Measurements from ENCODE around the gene C19orf33.
A peak's percentile ranks its signal among the peaks of the same experiment; 100 is the strongest.

The C19orf33 gene

DNA sequence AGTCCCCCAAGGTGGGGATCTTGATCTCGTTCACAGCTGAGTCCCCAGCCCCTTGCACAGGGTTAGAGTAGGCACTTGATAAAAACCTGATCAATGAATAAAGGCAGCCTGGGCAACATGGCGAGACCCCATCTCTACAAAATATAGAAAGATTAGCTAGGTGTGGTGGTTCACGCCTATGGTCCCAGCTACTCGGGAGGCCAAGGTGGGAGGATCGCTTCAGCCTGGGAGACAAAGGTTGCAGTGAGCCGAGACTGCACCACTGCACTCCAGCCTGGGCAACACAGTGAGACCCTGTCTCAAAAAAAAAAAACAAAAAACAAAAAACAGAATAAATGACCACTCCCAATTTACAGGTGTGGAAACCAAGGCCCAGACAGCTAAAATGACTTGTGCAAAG lies 6.9 kb downstream of the C19orf33 start:
- Histone ChIP-seq H3K36me3 (ENCODE audit: insufficient read depth, low read length) (peaks cover 14% of the 10 kb centered on the region), H3K4me1 (ENCODE audit: insufficient read depth, low read length) (peaks cover 5% of the 10 kb centered on the region), H3K4me3 (ENCODE audit: low read depth in 1 of 2, low read length in 2 of 2) (no peak overlapping the region), H3K9ac (ENCODE audit: low read length) (no peak overlapping the region), H3K27me3 (ENCODE audit: control insufficient read depth in 1 of 2, insufficient read depth in 2 of 2, low read length in 2 of 2) (no peaks in the 10 kb centered on the region), H3K9me3 (ENCODE audit: low read length) (no peaks in the 10 kb centered on the region), H3K27ac (ENCODE audit: low read depth, low read length) (no peak overlapping the region)

GRCh38 chr19:38315657-38316476 lies 11.8 kb downstream of the C19orf33 start, which contains the start of gene YIF1B:
Gene YIF1B (minus strand): TSS chr19:38315947. CDS start chr19:38315917, 30 bp downstream.
- H3K4me1 ChIP-seq (ENCODE audit: insufficient read depth, low read length): peaks cover 30% of the 10 kb centered on the region
- H3K9ac ChIP-seq (ENCODE audit: low read length): peak within 1 kb of the TSS; percentile 60
- H3K9me3 ChIP-seq (ENCODE audit: low read length): no peaks in the 10 kb centered on the region
- H3K27ac ChIP-seq (ENCODE audit: low read depth, low read length): peak within 1 kb of the TSS; percentile 61
- no peaks in the 10 kb centered on the region for H3K36me3 ChIP-seq (ENCODE audit: insufficient read depth, low read length)
- peak within 1 kb of the TSS; percentile 40 to 73 for H3K4me3 ChIP-seq (ENCODE audit: low read depth in 1 of 2, low read length in 2 of 2)
- no peaks in the 10 kb centered on the region for H3K27me3 ChIP-seq (ENCODE audit: control insufficient read depth in 1 of 2, insufficient read depth in 2 of 2, low read length in 2 of 2)

DNA sequence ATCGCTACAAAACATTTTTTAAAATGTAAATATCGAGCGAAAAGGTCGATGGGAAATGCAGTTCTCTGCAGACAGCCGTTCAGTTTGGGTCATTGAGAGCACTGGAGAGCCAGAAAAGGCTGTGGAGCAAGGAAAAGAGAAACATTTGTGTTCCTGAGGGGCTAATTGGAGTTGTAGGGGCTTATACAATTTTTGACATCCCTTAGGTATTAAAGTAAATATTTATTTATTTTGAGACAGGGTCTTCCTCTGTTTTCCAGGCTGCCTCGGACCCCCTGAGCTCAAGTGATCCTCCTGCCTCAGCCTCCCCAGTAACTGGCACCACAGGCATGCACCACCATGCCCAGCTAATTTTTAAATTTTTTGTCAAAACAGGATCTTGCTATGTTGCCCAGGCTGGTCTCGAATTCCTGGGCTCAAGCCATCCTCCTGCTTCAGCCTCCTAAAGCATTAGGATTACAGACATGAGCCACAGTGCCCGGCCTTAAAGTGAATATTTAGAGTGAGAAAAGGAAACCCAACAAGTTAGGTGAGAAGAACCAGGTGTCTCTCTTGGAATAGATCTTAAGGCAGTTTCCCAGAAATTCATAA lies 12.5 kb downstream of the C19orf33 start:
- Histone ChIP-seq H3K4me3 (ENCODE audit: low read depth in 1 of 2, low read length in 2 of 2) (peak overlapping the region; percentile 16 to 65), H3K9me3 (ENCODE audit: low read length) (no peaks in the 10 kb centered on the region), H3K36me3 (ENCODE audit: insufficient read depth, low read length) (no peaks in the 10 kb centered on the region), H3K27ac (ENCODE audit: low read depth, low read length) (peak overlapping the region; percentile 61), H3K4me1 (ENCODE audit: insufficient read depth, low read length) (peaks cover 37% of the 10 kb centered on the region), H3K27me3 (ENCODE audit: control insufficient read depth in 1 of 2, insufficient read depth in 2 of 2, low read length in 2 of 2) (no peaks in the 10 kb centered on the region), H3K9ac (ENCODE audit: low read length) (no peak overlapping the region)

- Histone ChIP-seq H3K9ac (ENCODE audit: low read length) (no peak overlapping the region), H3K4me3 (ENCODE audit: low read depth in 1 of 2, low read length in 2 of 2) (peak overlapping the region in 1 of 2 donors; percentile 65), H3K4me1 (ENCODE audit: insufficient read depth, low read length) (peaks cover 40% of the 10 kb centered on the region)
Measured at GRCh38 chr19:38317104-38317612, 13.1 kb downstream of the C19orf33 start.

GRCh38 chr19:38318660-38319059 lies 14.6 kb downstream of the C19orf33 start:
- Histone ChIP-seq H3K27ac (ENCODE audit: low read depth, low read length) (peak overlapping the region; percentile 86), H3K4me1 (ENCODE audit: insufficient read depth, low read length) (peaks cover 44% of the 10 kb centered on the region), H3K27me3 (ENCODE audit: control insufficient read depth in 1 of 2, insufficient read depth in 2 of 2, low read length in 2 of 2) (no peaks in the 10 kb centered on the region), H3K9me3 (ENCODE audit: low read length) (no peaks in the 10 kb centered on the region), H3K36me3 (ENCODE audit: insufficient read depth, low read length) (no peaks in the 10 kb centered on the region), H3K4me3 (ENCODE audit: low read depth in 1 of 2, low read length in 2 of 2) (peak overlapping the region in 1 of 2 donors; percentile 81), H3K9ac (ENCODE audit: low read length) (peak overlapping the region; percentile 71)

More at GRCh38 chr19:38317104-38317612, 13.1 kb downstream of the C19orf33 start:
- Histone ChIP-seq H3K9me3 (ENCODE audit: low read length) (no peaks in the 10 kb centered on the region), H3K36me3 (ENCODE audit: insufficient read depth, low read length) (no peaks in the 10 kb centered on the region), H3K27me3 (ENCODE audit: control insufficient read depth in 1 of 2, insufficient read depth in 2 of 2, low read length in 2 of 2) (no peaks in the 10 kb centered on the region), H3K27ac (ENCODE audit: low read depth, low read length) (peak overlapping the region; percentile 19)

DNA sequence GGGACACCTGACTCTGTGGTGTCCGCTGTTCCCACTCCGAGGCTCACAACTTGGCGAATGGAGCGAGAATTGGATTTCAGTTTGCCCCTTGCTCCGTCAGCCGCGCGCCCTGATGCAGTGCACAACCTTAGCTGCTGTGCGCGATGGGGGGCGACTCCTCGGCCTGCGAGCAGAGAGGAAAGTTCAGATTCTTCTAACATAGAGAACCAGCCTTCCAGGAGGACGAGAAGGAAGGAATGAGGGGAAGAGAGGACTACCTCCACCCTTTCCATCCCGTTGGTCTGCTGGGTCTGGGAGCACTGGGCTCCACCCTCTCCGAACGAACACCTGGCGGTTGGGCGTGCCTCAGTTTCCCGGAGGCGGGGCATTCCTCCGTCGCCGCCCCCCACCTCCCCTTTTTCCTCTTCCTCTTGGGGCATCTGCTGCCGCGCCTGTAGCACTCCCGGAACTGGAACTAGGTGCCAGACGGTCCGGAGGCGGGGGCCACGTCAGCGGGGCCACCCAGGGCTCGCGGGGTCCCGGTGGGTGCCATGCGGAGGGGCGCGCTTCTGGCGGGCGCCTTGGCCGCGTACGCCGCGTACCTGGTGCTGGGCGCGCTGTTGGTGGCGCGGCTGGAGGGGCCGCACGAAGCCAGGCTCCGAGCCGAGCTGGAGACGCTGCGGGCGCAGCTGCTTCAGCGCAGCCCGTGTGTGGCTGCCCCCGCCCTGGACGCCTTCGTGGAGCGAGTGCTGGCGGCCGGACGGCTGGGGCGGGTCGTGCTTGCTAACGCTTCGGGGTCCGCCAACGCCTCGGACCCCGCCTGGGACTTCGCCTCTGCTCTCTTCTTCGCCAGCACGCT lies 15.6 kb downstream of the C19orf33 start, which contains the start of gene KCNK6:
Gene KCNK6, plus strand, starts transcription at position 425 of the 838 bp plus-strand sequence. Its CDS starts 106 bp downstream, at position 531.
- Histone ChIP-seq H3K27me3 (ENCODE audit: control insufficient read depth in 1 of 2, insufficient read depth in 2 of 2, low read length in 2 of 2) (no peaks in the 10 kb centered on the region), H3K9ac (ENCODE audit: low read length) (peak within 1 kb of the TSS; percentile 71), H3K36me3 (ENCODE audit: insufficient read depth, low read length) (peaks cover 5% of the 10 kb centered on the region), H3K4me1 (ENCODE audit: insufficient read depth, low read length) (peaks cover 44% of the 10 kb centered on the region), H3K4me3 (ENCODE audit: low read depth in 1 of 2, low read length in 2 of 2) (peak within 1 kb of the TSS; percentile 81 to 91), H3K27ac (ENCODE audit: low read depth, low read length) (peak within 1 kb of the TSS; percentile 86), H3K9me3 (ENCODE audit: low read length) (no peaks in the 10 kb centered on the region)

GRCh38 chr19:38320969-38321339 lies 16.9 kb downstream of the C19orf33 start:
- Histone ChIP-seq H3K27ac (ENCODE audit: low read depth, low read length) (peak overlapping the region; percentile 86), H3K36me3 (ENCODE audit: insufficient read depth, low read length) (peaks cover 9% of the 10 kb centered on the region), H3K27me3 (ENCODE audit: control insufficient read depth in 1 of 2, insufficient read depth in 2 of 2, low read length in 2 of 2) (no peaks in the 10 kb centered on the region), H3K9me3 (ENCODE audit: low read length) (no peaks in the 10 kb centered on the region), H3K9ac (ENCODE audit: low read length) (peak overlapping the region; percentile 71), H3K4me3 (ENCODE audit: low read depth in 1 of 2, low read length in 2 of 2) (peak overlapping the region; percentile 51 to 81), H3K4me1 (ENCODE audit: insufficient read depth, low read length) (peaks cover 39% of the 10 kb centered on the region)

DNA sequence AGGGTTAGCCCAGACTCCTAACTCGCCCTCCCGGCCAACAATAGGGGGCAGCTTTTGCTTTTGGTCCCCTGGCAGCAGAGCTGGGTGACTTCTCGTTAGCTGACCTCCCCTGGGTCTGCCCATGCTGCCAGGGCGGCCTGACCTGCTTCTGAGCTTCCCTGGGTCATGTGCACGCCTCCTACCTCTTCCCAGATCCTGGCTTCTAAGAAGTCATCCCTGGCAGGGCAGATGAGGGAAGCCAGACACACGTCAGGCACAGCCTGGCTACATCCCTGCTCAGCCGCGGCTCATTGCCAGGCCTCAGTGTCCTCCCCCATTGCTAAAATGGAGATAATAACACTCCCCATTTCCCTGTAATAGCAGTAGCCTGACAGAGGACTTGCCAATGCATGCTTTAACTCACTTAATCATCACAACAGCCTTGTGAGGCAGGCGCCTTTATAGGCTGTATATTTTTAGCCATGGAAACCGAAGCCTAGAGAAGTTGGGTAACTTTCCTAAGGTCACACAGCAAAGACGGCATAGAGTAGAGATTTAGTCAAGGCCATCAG lies 17.7 kb downstream of the C19orf33 start:
- Histone ChIP-seq H3K36me3 (ENCODE audit: insufficient read depth, low read length) (peaks cover 12% of the 10 kb centered on the region), H3K4me1 (ENCODE audit: insufficient read depth, low read length) (peaks cover 33% of the 10 kb centered on the region), H3K9ac (ENCODE audit: low read length) (peak overlapping the region; percentile 71), H3K27ac (ENCODE audit: low read depth, low read length) (peak overlapping the region; percentile 86), H3K27me3 (ENCODE audit: control insufficient read depth in 1 of 2, insufficient read depth in 2 of 2, low read length in 2 of 2) (no peaks in the 10 kb centered on the region), H3K9me3 (ENCODE audit: low read length) (no peaks in the 10 kb centered on the region), H3K4me3 (ENCODE audit: low read depth in 1 of 2, low read length in 2 of 2) (peak overlapping the region; percentile 11 to 81)

DNA sequence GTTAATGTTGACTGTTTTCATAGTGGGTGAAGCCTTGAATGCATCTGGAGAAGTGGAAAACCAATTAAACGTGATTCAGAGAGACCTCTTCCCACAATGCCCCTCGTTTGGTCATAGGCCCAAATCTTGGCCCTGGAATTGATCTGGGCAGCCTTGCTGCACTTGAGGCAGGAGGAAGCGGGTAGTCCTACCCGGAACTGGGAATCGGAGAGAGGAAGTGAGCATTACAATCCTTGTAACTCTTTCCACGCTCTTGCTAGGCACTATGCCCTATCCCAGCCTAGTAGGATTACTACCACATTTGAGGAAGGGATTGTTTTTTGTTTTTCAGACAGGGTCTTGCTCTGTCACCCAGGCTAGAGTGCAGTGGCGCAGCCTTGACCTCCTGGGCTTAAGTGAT lies 19.2 kb downstream of the C19orf33 start:
- H3K27ac ChIP-seq (ENCODE audit: low read depth, low read length): peak overlapping the region; percentile 16
- H3K27me3 ChIP-seq (ENCODE audit: control insufficient read depth in 1 of 2, insufficient read depth in 2 of 2, low read length in 2 of 2): no peaks in the 10 kb centered on the region
- H3K4me3 ChIP-seq (ENCODE audit: low read depth in 1 of 2, low read length in 2 of 2): no peak overlapping the region
- H3K9me3 ChIP-seq (ENCODE audit: low read length): no peaks in the 10 kb centered on the region
- peaks cover 30% of the 10 kb centered on the region for H3K4me1 ChIP-seq (ENCODE audit: insufficient read depth, low read length)
- peaks cover 28% of the 10 kb centered on the region for H3K36me3 ChIP-seq (ENCODE audit: insufficient read depth, low read length)
- no peak overlapping the region for H3K9ac ChIP-seq (ENCODE audit: low read length)

GRCh38 chr19:38324431-38324830 lies 20.4 kb downstream of the C19orf33 start:
- peaks cover 19% of the 10 kb centered on the region for H3K4me1 ChIP-seq (ENCODE audit: insufficient read depth, low read length)
- no peaks in the 10 kb centered on the region for H3K27me3 ChIP-seq (ENCODE audit: control insufficient read depth in 1 of 2, insufficient read depth in 2 of 2, low read length in 2 of 2)
- H3K36me3 ChIP-seq (ENCODE audit: insufficient read depth, low read length): peaks cover 30% of the 10 kb centered on the region
- no peaks in the 10 kb centered on the region for H3K9me3 ChIP-seq (ENCODE audit: low read length)
- no peak overlapping the region for H3K27ac ChIP-seq (ENCODE audit: low read depth, low read length)
- H3K9ac ChIP-seq (ENCODE audit: low read length): no peak overlapping the region
- H3K4me3 ChIP-seq (ENCODE audit: low read depth in 1 of 2, low read length in 2 of 2): no peak overlapping the region
